Panc1 (cell line): ENCODE results near the gene SLC12A4. TPM values are rescaled to one million over a fixed set of nuclear protein-coding genes. Genes with fewer than 3 reads are reported as not detected.

Experiments used
- ATAC-seq: fragments of 200-7000 bp; cut with Tn5 transposase; 2 replicates; pipeline ENCODE4 v1.9.1; 2020; ENCODE audit warnings: mild to moderate bottlenecking, moderate library complexity
- BruUV-seq: library from RNA; stranded (reverse); fragments of 400-500 nt; replicated peaks from 2 replicates; lab custom pipeline; 2021; lab: Mats Ljungman, UMichigan
- CTCF ChIA-PET: fragments of 300-600 bp; sonication (Branson Sonifier 250); formaldehyde crosslinking; loops from one replicate; lab custom pipeline; 2022; ENCODE audit warnings: antibody characterized with exemption; lab: Charles Lee
- POLR2A ChIA-PET: fragments of 300-600 bp; sonication (Branson Sonifier 250); formaldehyde crosslinking; loops from one replicate; lab custom pipeline; 2022; ENCODE audit warnings: antibody characterized with exemption; lab: Charles Lee
- DNase-seq: peaks from one replicate; pipeline ENCODE4 v3.0.0-alpha.2; 2010; ENCODE audit warnings: low read depth, low spot score
- H3K27ac ChIP-seq: 2 replicates; pipeline ENCODE4 v1.5.1; 2011; ENCODE audit warnings: mild to moderate bottlenecking, low read length, inconsistent platforms
- H3K27me3 ChIP-seq: fragments of 200-500 bp; sonication (Bioruptor generic); 2 replicates; pipeline ENCODE4 v1.6.0; 2014; ENCODE audit warnings: low read length, inconsistent platforms; ENCODE audit not compliant: control insufficient read depth, insufficient read depth
- H3K36me3 ChIP-seq: fragments of 200-500 bp; sonication (Bioruptor generic); 2 replicates; pipeline ENCODE4 v1.5.1; 2014; ENCODE audit warnings: inconsistent platforms, mild to moderate bottlenecking, low read length, moderate library complexity; ENCODE audit not compliant: control insufficient read depth, insufficient read depth
- H3K4me1 ChIP-seq: 2 replicates; pipeline ENCODE4 v1.5.1; 2011; ENCODE audit warnings: inconsistent platforms, mild to moderate bottlenecking, low read length, moderate library complexity; ENCODE audit not compliant: control insufficient read depth, insufficient read depth
- H3K4me3 ChIP-seq, 2 experiments: 2 replicates each; pipeline ENCODE4 v1.5.1; 2011 to 2012; ENCODE audit warnings: low read depth in 2 of 2, low read length in 2 of 2, mild to moderate bottlenecking in 2 of 2, inconsistent platforms in 1 of 2, moderate library complexity in 1 of 2
- H3K9me3 ChIP-seq: fragments of 200-500 bp; sonication (Bioruptor generic); 2 replicates; pipeline ENCODE4 v1.5.1; 2014; ENCODE audit warnings: low read depth, mild to moderate bottlenecking, inconsistent platforms, low read length, moderate library complexity; ENCODE audit not compliant: control insufficient read depth, insufficient read depth
- POLR2AphosphoS5 ChIP-seq: IDR thresholded peaks from 2 replicates; pipeline ENCODE4 v1.6.1; 2012; ENCODE audit warnings: mild to moderate bottlenecking, low read depth, low read length, moderate library complexity
- SIN3A ChIP-seq: IDR thresholded peaks from 2 replicates; pipeline ENCODE4 v1.6.1; 2012; ENCODE audit warnings: low read depth, mild to moderate bottlenecking, low read length, moderate library complexity, borderline replicate concordance; ENCODE audit not compliant: insufficient read depth
- TCF7L2 ChIP-seq: IDR thresholded peaks from 2 replicates; pipeline ENCODE4 v1.6.1; 2011; ENCODE audit warnings: mild to moderate bottlenecking, low read depth, low read length, inconsistent platforms
- in situ Hi-C: cut with HindIII; loops from 2 replicates; pipeline ENCODE4 v1.10.0; 2016; ENCODE audit warnings: low sequenced_read_pairs, low pct_unique_long_range_greater_than_20kb
- intact Hi-C: fragments of 100-400 bp; cut with micrococcal nuclease; formaldehyde crosslinking; loops from one replicate; pipeline ENCODE4 v1.10.0; 2022; ENCODE audit not compliant: unreplicated experiment
- total RNA-seq: library from RNA; stranded (reverse); gene quantifications from one replicate; pipeline ENCODE4 v1.2.1, GENCODE V29; 2021; ENCODE audit not compliant: unreplicated experiment
- TF ChIP-seq, protein P1 (sequence below), 2 experiments: IDR thresholded peaks; 2 replicates each; pipeline ENCODE4 v1.6.1; 2011 to 2012; ENCODE audit warnings: low read depth in 2 of 2, control low read depth in 1 of 2, low read length in 1 of 2, mild to moderate bottlenecking in 1 of 2, moderate library complexity in 1 of 2; ENCODE audit not compliant: insufficient read depth in 1 of 2
- TF ChIP-seq, protein P2 (sequence below): fragments of 450-650 bp; IDR thresholded peaks from 2 replicates; pipeline ENCODE4 v1.5.1; 2017; ENCODE audit warnings: mild to moderate bottlenecking

SLC12A4 gene
- total RNA-seq, 1 experiment from 2014 or later, result 31.8 TPM

DNA sequence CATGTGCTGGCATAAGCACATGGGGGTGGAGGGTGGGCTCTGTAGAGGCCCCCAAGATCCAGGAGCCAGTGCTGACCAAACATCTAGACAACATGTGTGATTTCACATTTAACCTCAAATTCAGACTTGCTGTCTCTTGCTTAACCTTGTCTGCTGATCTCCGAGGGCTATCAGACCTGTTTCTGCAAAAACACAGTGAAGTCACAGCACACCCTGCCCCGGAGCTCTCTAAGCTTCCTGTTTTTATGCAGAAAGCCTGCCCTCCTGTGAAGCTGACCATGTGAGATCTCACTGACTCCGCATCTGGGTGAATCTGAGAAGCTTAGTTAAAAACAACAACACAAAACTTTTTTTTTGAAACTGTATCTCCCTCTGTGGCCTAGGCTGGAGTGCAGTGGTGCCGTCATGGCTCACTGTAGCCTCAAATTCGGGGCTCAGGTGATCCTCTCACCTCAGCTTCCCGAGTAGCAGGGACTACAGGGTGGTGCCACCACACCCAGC, 37.4 kb upstream of the SLC12A4 start:
- intact Hi-C loops, result no loop called here
- no TSS peak for BruUV-seq
- Histone ChIP-seq H3K4me3 (no peak overlapping the region), H3K27me3 (no peaks in the 10 kb centered on the region), H3K9me3 (no peaks in the 10 kb centered on the region), H3K4me1 (no peaks in the 10 kb centered on the region), H3K36me3 (no peaks in the 10 kb centered on the region), H3K27ac (no peak overlapping the region)
- no peak for TF ChIP-seq POLR2AphosphoS5
- no peak for TF ChIP-seq SIN3A
- TF ChIP-seq TCF7L2, result no peak
- TF ChIP-seq, protein P1, sequence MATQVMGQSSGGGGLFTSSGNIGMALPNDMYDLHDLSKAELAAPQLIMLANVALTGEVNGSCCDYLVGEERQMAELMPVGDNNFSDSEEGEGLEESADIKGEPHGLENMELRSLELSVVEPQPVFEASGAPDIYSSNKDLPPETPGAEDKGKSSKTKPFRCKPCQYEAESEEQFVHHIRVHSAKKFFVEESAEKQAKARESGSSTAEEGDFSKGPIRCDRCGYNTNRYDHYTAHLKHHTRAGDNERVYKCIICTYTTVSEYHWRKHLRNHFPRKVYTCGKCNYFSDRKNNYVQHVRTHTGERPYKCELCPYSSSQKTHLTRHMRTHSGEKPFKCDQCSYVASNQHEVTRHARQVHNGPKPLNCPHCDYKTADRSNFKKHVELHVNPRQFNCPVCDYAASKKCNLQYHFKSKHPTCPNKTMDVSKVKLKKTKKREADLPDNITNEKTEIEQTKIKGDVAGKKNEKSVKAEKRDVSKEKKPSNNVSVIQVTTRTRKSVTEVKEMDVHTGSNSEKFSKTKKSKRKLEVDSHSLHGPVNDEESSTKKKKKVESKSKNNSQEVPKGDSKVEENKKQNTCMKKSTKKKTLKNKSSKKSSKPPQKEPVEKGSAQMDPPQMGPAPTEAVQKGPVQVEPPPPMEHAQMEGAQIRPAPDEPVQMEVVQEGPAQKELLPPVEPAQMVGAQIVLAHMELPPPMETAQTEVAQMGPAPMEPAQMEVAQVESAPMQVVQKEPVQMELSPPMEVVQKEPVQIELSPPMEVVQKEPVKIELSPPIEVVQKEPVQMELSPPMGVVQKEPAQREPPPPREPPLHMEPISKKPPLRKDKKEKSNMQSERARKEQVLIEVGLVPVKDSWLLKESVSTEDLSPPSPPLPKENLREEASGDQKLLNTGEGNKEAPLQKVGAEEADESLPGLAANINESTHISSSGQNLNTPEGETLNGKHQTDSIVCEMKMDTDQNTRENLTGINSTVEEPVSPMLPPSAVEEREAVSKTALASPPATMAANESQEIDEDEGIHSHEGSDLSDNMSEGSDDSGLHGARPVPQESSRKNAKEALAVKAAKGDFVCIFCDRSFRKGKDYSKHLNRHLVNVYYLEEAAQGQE (IDR thresholded peaks at IDR 0.05; ENCODE audit: insufficient read depth in 1 of 2, low read depth in 2 of 2, low read length in 1 of 2), result no peak
- TF ChIP-seq, protein P2, sequence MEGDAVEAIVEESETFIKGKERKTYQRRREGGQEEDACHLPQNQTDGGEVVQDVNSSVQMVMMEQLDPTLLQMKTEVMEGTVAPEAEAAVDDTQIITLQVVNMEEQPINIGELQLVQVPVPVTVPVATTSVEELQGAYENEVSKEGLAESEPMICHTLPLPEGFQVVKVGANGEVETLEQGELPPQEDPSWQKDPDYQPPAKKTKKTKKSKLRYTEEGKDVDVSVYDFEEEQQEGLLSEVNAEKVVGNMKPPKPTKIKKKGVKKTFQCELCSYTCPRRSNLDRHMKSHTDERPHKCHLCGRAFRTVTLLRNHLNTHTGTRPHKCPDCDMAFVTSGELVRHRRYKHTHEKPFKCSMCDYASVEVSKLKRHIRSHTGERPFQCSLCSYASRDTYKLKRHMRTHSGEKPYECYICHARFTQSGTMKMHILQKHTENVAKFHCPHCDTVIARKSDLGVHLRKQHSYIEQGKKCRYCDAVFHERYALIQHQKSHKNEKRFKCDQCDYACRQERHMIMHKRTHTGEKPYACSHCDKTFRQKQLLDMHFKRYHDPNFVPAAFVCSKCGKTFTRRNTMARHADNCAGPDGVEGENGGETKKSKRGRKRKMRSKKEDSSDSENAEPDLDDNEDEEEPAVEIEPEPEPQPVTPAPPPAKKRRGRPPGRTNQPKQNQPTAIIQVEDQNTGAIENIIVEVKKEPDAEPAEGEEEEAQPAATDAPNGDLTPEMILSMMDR, result no peak
- CTCF ChIA-PET, result no interaction called here
- ATAC-seq (no peak), DNase-seq (no peak)
- in situ Hi-C loops, result no loop called here
- POLR2A ChIA-PET, result interaction anchor here (0.6 kb wide), 1 partner anchor 1118 kb away, joined by 7 read pairs; no protein-coding TSS in a partner anchor

DNA sequence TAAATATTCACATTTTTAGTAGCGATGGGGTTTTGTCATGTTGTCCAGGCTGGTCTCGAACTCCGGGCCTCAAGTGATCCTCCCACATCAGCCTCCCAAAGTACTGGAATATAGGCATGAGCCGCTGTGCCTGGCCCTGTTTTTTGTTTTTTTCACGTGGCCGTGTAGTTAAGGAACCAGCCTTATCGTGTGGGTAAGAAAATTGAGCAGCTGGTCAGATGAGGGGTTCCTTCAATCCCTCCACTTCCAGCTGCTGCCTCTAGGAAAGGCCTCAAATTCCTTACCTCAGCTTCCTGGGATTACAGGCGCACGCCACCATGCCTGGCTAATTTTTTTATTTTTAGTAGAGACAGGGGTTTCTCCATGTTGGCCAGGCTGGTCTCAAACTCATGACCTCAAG, 36.8 kb upstream of the SLC12A4 start:
- TF ChIP-seq TCF7L2, result no peak
- TF ChIP-seq SIN3A, result no peak
- TF ChIP-seq POLR2AphosphoS5, result no peak
- TF ChIP-seq, protein P2, result no peak
- TF ChIP-seq, protein P1 (IDR thresholded peaks at IDR 0.05; ENCODE audit: insufficient read depth in 1 of 2, low read depth in 2 of 2, low read length in 1 of 2), result no peak
- Histone ChIP-seq H3K27me3 (no peaks in the 10 kb centered on the region), H3K27ac (no peak overlapping the region), H3K4me3 (no peak overlapping the region), H3K4me1 (no peaks in the 10 kb centered on the region), H3K36me3 (no peaks in the 10 kb centered on the region), H3K9me3 (no peaks in the 10 kb centered on the region)
- DNase-seq (no peak), ATAC-seq (no peak)
- BruUV-seq, result no TSS peak
- CTCF ChIA-PET, result no interaction called here
- intact Hi-C loops (no loop called here), in situ Hi-C loops (no loop called here)
- POLR2A ChIA-PET, result no interaction called here
